ENCODE results near the gene CLCN3. TPM values are rescaled to one million over a fixed set of nuclear protein-coding genes. Genes with fewer than 3 reads are reported as not detected.

Gene CLCN3
- total RNA-seq, 1 donor from 2014 or later: 45.0 TPM

GRCh38 chr4:169715826-169716225 lies 95.4 kb downstream of the CLCN3 start:
- no peak for FAIRE-seq
- peaks cover 10% of the 10 kb centered on the region for H3K36me3 ChIP-seq (ENCODE audit: control insufficient read depth, insufficient read depth, low read length)

GRCh38 chr4:169716677-169717076 lies 96.3 kb downstream of the CLCN3 start:
- Histone ChIP-seq H3K27me3 (ENCODE audit: control insufficient read depth, insufficient read depth, low read length) (no peaks in the 10 kb centered on the region), H3K4me3 (ENCODE audit: low read depth, low read length) (no peak overlapping the region), H3K36me3 (ENCODE audit: control insufficient read depth, insufficient read depth, low read length) (peaks cover 10% of the 10 kb centered on the region)
- DNase-seq (ENCODE audit: low read depth): no peak
- TF ChIP-seq CTCF (IDR thresholded peaks at IDR 0.05; ENCODE audit: insufficient read depth, low read length, severe bottlenecking): no peak
- no peak for FAIRE-seq

More at GRCh38 chr4:169715826-169716225, 95.4 kb downstream of the CLCN3 start:
- TF ChIP-seq CTCF (IDR thresholded peaks at IDR 0.05; ENCODE audit: insufficient read depth, low read length, severe bottlenecking): no peak
- H3K27me3 ChIP-seq (ENCODE audit: control insufficient read depth, insufficient read depth, low read length): no peaks in the 10 kb centered on the region
- no peak for DNase-seq (ENCODE audit: low read depth)
- H3K4me3 ChIP-seq (ENCODE audit: low read depth, low read length): no peak overlapping the region

GRCh38 chr4:169720529-169720928 lies 100.2 kb downstream of the CLCN3 start:
- H3K36me3 ChIP-seq (ENCODE audit: control insufficient read depth, insufficient read depth, low read length): peaks cover 5% of the 10 kb centered on the region
- no peak for FAIRE-seq

GRCh38 chr4:169723207-169723965 lies 103.0 kb downstream of the CLCN3 start:
- peaks cover 4% of the 10 kb centered on the region for H3K36me3 ChIP-seq (ENCODE audit: control insufficient read depth, insufficient read depth, low read length)
- DNase-seq (ENCODE audit: low read depth) (no peak), FAIRE-seq (no peak)
- H3K4me3 ChIP-seq (ENCODE audit: low read depth, low read length): no peak overlapping the region
- no peak for TF ChIP-seq CTCF (IDR thresholded peaks at IDR 0.05; ENCODE audit: insufficient read depth, low read length, severe bottlenecking)
- H3K27me3 ChIP-seq (ENCODE audit: control insufficient read depth, insufficient read depth, low read length): no peaks in the 10 kb centered on the region

More at GRCh38 chr4:169720529-169720928, 100.2 kb downstream of the CLCN3 start:
- TF ChIP-seq CTCF (IDR thresholded peaks at IDR 0.05; ENCODE audit: insufficient read depth, low read length, severe bottlenecking): no peak
- no peak overlapping the region for H3K4me3 ChIP-seq (ENCODE audit: low read depth, low read length)
- DNase-seq (ENCODE audit: low read depth): no peak
- H3K27me3 ChIP-seq (ENCODE audit: control insufficient read depth, insufficient read depth, low read length): no peaks in the 10 kb centered on the region

- TF ChIP-seq CTCF (IDR thresholded peaks at IDR 0.05; ENCODE audit: insufficient read depth, low read length, severe bottlenecking): no peak
- peak; percentile 12 for DNase-seq (ENCODE audit: low read depth)
- FAIRE-seq: no peak
Measured at GRCh38 chr4:169724260-169724659, 103.9 kb downstream of the CLCN3 start.

GRCh38 chr4:169727616-169728015 lies 107.2 kb downstream of the CLCN3 start:
- no peak overlapping the region for H3K4me3 ChIP-seq (ENCODE audit: low read depth, low read length)
- H3K27me3 ChIP-seq (ENCODE audit: control insufficient read depth, insufficient read depth, low read length): no peaks in the 10 kb centered on the region
- H3K36me3 ChIP-seq (ENCODE audit: control insufficient read depth, insufficient read depth, low read length): no peaks in the 10 kb centered on the region
- FAIRE-seq (no peak), DNase-seq (ENCODE audit: low read depth) (no peak)
- TF ChIP-seq CTCF (IDR thresholded peaks at IDR 0.05; ENCODE audit: insufficient read depth, low read length, severe bottlenecking): no peak

More at GRCh38 chr4:169724260-169724659, 103.9 kb downstream of the CLCN3 start:
- H3K36me3 ChIP-seq (ENCODE audit: control insufficient read depth, insufficient read depth, low read length): peaks cover 4% of the 10 kb centered on the region
- H3K27me3 ChIP-seq (ENCODE audit: control insufficient read depth, insufficient read depth, low read length): no peaks in the 10 kb centered on the region
- H3K4me3 ChIP-seq (ENCODE audit: low read depth, low read length): no peak overlapping the region
